Endothelial cell of umbilical vein (primary cell): ENCODE results near the gene TEAD3.

ENCODE experiments used
- CTCF ChIP-seq, 2 donors: IDR thresholded peaks; 1 replicate in 1 of 2; 2 replicates in 1 of 2; pipeline ENCODE4 v1.5.1; 2011; ENCODE audit warnings: low read length in 2 of 2, mild to moderate bottlenecking in 2 of 2, moderate library complexity in 2 of 2, control low read depth in 1 of 2, inconsistent platforms in 1 of 2, low read depth in 1 of 2; ENCODE audit not compliant: insufficient read depth in 1 of 2; ENCODE audit errors: extremely low read depth in 1 of 2
- GATA2 ChIP-seq: IDR thresholded peaks from 2 replicates; pipeline ENCODE4 v1.7.0; 2011; ENCODE audit warnings: low read depth, mild to moderate bottlenecking, moderate library complexity, mixed read lengths, low read length; ENCODE audit not compliant: insufficient read length, insufficient read depth
- MAX ChIP-seq: IDR thresholded peaks from 2 replicates; pipeline ENCODE4 v1.6.1; 2011; ENCODE audit not compliant: insufficient read depth, insufficient read length
- MYC ChIP-seq: IDR thresholded peaks from one replicate; pipeline ENCODE4 v1.6.1; 2011; ENCODE audit warnings: mild to moderate bottlenecking, low read depth, low read length
- POLR2A ChIP-seq: IDR thresholded peaks from 2 replicates; pipeline ENCODE4 v1.6.1; 2012; ENCODE audit warnings: low read depth, mild to moderate bottlenecking, control low read depth, low read length
- POLR2AphosphoS5 ChIP-seq: IDR thresholded peaks from 2 replicates; pipeline ENCODE4 v1.6.1; 2012; ENCODE audit warnings: low read depth, mild to moderate bottlenecking, control low read depth, low read length, moderate library complexity; ENCODE audit not compliant: insufficient read depth

- TF ChIP-seq MYC (no peak), POLR2AphosphoS5 (no peak), MAX (no peak), CTCF (IDR thresholded peaks at IDR 0.05; ENCODE audit: extremely low read depth in 1 of 2, insufficient read depth in 1 of 2, low read depth in 1 of 2, low read length in 2 of 2) (no peak), POLR2A (no peak), GATA2 (no peak)
Measured at GRCh38 chr6:35488517-35488862, 8.4 kb downstream of the TEAD3 start.
